GM12875 (cell line): ENCODE results near the gene MLIP.

Experiments used
- H3K4me3 ChIP-seq: one replicate; pipeline ENCODE4 v1.5.1; 2011; ENCODE audit warnings: low read depth, low read length, control low read depth
- TF ChIP-seq, protein P1 (sequence below): IDR thresholded peaks from 2 replicates; pipeline ENCODE4 v1.5.1; 2011; ENCODE audit warnings: low read depth, mild to moderate bottlenecking, control low read depth, inconsistent platforms, low read length, moderate library complexity, borderline replicate concordance; ENCODE audit not compliant: insufficient read depth

MLIP gene

DNA sequence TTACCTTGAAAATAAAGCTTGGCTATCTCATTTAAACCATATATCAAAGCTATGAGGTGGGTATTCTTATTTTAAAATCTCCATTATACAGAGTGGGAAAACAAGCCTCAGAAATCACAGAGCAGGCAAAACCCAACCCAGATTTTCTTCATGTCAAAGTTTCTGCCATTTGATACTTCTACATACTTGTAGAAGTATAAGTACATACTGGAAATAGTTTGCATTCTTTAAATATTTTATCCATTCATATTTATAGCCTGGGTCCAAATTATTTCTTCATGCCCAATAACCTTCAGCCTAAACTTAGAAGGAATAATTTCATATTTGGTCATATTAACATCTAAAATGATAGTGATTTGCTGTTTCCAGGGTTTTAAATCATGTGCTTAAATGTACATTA lies 61.8 kb downstream of the MLIP start:
- TF ChIP-seq, protein P1, sequence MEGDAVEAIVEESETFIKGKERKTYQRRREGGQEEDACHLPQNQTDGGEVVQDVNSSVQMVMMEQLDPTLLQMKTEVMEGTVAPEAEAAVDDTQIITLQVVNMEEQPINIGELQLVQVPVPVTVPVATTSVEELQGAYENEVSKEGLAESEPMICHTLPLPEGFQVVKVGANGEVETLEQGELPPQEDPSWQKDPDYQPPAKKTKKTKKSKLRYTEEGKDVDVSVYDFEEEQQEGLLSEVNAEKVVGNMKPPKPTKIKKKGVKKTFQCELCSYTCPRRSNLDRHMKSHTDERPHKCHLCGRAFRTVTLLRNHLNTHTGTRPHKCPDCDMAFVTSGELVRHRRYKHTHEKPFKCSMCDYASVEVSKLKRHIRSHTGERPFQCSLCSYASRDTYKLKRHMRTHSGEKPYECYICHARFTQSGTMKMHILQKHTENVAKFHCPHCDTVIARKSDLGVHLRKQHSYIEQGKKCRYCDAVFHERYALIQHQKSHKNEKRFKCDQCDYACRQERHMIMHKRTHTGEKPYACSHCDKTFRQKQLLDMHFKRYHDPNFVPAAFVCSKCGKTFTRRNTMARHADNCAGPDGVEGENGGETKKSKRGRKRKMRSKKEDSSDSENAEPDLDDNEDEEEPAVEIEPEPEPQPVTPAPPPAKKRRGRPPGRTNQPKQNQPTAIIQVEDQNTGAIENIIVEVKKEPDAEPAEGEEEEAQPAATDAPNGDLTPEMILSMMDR, result no peak
- no peak overlapping the region for H3K4me3 ChIP-seq

DNA sequence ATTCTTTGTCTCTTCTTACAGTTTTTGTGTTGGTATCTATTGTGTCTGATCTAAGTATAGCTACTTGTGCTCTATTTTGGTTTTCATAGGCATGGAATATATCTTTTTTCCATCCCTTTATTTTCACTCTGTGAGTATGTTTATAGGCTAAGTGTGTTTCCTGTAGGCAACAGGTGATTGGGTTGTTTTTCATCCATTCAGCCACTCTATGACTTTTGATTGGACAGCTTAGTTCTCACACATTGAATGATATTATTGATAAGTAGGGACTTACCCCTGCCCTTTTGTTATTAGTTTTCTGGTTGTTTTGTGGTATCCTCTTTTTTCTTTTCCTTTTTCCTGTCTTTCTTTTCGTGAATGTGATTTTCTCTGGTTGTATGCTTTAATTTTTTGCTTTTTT lies 67.9 kb downstream of the MLIP start:
- TF ChIP-seq, protein P1, result no peak

DNA sequence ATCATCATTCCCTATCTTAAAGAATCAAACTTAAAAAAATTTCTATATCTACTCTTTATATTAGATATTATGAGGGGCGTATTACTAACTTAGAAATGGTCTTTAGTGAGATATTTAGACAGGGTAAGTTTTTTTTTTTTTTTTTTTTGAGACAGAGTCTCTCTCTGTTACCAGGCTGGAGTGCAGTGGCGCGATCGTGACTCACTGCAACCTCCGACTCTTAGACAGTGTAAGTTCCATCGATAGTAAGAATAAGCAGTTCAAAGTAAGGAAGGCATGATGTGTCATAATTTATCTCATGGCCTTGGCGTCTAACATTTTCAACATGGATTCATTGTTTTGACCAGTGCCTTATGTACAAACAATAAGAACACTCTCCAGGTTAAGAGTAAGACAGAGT lies 72.4 kb downstream of the MLIP start:
- H3K4me3 ChIP-seq, result no peak overlapping the region
- TF ChIP-seq, protein P1, result no peak

More for the DNA sequence above, 67.9 kb downstream of the MLIP start:
- no peak overlapping the region for H3K4me3 ChIP-seq

DNA sequence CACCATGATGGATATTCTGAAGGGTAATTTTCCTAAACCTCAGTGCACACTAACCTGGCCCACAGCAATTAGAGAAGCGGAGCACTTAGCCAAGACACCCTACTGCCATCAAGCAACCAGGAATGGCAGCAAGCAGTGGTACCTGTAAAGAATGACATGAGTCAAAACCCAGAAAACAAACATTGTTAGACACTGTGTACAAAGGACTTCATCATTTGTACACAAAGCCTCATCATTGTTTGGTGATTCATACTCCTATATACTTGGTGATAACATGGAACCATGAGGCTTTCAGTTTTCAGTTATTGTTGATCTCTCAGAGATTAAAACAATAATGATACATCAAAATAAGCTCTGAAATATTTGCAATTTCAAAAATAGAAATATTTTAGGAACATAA lies 74.6 kb downstream of the MLIP start:
- TF ChIP-seq, protein P1, result no peak
- no peak overlapping the region for H3K4me3 ChIP-seq

DNA sequence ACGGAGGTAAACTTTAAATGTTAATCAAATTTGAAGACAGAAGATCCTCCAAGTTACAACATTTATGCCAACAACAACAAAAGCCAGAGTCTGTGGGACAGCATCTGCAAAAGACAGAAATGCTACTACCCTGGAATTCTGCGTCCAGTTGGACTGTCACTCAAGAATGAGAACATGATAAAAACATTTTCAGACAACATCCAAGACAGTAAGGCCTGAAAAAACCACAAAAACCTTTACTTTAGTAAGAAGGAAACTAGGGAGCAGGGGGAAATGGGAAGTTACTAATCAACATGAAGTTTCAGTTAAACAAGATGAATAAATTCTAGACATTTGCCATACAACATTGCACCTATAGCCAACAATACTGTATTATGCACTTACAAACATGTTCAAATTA lies 77.6 kb downstream of the MLIP start:
- TF ChIP-seq, protein P1, result no peak
- H3K4me3 ChIP-seq, result no peak overlapping the region

DNA sequence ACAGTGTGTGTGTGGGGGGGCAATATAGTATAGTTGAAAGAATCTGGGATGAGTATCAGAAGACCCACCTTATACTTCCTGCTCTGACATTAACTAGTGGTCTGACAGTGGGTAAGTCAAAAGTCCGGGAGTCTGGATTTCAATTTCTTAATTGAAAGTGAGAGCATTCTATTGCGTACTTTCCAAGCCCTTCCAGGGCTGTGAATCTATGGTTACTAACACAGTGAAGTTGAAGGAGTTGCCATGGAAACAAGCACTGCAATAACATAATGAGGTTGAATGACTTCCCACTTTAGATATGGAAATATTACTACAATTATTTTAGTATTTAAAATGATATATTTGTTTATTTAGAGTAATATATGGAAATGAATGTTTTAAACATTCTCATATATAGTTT lies 80.2 kb downstream of the MLIP start:
- no peak overlapping the region for H3K4me3 ChIP-seq
- TF ChIP-seq, protein P1, result no peak

DNA sequence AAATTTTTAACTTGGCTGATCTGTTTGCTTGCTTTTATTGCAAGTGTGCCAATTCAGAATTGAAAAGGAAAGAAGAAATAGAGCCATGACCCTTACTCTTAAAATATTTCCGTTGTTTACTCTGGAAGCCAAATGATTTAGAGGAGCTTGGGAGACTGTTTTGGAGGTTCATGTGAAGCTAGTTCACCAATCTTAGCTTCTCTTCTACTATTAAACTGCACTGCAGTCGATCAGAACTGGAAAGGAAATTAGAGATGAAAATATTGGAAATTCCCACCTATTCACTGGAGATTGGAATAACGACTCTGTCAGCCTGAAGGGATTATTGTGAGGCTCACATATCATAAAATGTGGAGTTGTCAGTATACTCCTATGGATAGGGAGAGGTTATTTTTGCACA lies 81.8 kb downstream of the MLIP start:
- TF ChIP-seq, protein P1, result no peak
- H3K4me3 ChIP-seq, result no peak overlapping the region
